ENCODE data around the gene RICTOR.

Gene RICTOR

GRCh38 chr5:38996123-38996522 lies 78.1 kb downstream of the RICTOR start:
- TF ChIP-seq GATA2 (IDR thresholded peaks at IDR 0.05; ENCODE audit: low read depth, low read length) = no peak
- no peak for TF ChIP-seq GATA3 (IDR thresholded peaks at IDR 0.05; ENCODE audit: low read depth, low read length)

DNA sequence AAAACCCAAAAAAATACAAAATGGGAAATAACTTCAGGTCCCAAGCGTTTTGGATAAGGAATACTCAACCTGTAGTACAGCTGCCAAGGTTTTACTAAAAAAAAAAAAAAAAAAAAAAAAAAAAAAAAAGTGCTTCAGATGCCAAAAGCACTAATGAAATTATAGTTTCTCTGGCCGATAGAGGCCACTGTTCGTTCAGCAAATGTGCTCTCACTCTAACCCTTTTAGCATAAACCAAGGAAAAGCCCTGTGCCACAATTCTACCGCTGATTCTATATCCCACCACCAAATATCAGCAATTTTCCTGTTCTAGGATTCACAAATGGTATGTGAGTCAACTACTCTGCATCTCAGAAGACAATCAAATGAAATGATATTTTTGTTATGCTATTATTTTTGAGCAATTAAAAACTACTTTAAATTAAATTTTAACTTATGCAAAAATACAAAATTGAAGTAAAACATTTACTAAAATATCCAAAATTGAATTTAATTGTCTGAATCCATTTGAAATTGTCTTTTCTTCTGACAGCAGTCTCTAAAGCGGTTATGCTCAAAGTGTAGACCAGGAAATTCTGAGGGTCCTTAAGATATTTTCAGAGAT lies 79.8 kb downstream of the RICTOR start:
- TF ChIP-seq GATA3 (IDR thresholded peaks at IDR 0.05; ENCODE audit: low read depth, low read length) = no peak
- TF ChIP-seq GATA2 (IDR thresholded peaks at IDR 0.05; ENCODE audit: low read depth, low read length) = no peak

DNA sequence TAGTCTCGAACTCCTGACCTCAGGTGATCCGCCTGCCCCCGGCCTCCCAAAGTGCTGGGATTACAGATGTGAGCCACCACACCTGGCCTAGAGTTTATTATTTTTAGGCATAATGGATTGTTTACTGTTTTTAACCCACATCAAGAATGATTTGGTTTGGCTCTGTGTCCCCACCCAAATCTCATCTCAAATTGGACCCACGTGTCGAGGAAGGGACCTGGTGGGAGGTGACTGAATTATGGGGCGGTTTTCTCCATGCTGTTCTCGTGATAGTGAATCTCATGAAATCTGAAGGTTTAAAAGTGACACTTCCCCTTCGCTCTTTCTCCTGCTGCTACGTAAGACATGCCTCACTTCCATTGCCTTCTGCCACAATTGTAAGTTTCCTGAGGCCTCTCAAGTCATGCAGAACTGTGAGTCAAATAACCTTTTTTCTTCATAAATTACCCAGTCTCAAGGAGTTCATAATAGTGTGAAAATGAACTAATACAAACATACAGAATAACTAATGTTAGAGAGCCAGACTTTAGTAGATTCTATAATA lies 88.2 kb downstream of the RICTOR start:
- no peak for TF ChIP-seq GATA3 (IDR thresholded peaks at IDR 0.05; ENCODE audit: low read depth, low read length)
- no peak for TF ChIP-seq GATA2 (IDR thresholded peaks at IDR 0.05; ENCODE audit: low read depth, low read length)

DNA sequence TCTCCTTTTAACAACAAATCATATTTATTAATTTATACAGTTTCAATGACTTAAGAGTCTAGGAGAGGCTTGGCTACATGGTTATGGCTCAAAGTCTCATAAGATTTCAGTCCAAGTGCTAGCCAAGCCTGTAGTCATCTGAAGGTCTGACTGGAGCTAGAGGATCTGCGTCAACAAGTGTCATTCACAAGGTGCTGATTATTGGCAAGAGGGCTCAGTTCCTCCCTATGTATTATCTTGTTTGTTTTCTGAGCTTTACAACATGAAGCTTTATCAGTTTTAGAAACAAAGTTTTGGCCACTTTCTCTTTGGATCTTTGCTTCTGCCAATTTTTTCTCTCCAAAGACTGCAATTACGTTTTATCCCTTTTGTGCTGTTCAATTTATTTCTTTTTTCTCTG lies 94.7 kb downstream of the RICTOR start:
- TF ChIP-seq GATA2 (IDR thresholded peaks at IDR 0.05; ENCODE audit: low read depth, low read length) (no peak), GATA3 (IDR thresholded peaks at IDR 0.05; ENCODE audit: low read depth, low read length) (no peak)

GRCh38 chr5:38978036-38978435 lies 96.2 kb downstream of the RICTOR start:
- TF ChIP-seq GATA2 (IDR thresholded peaks at IDR 0.05; ENCODE audit: low read depth, low read length) (no peak), GATA3 (IDR thresholded peaks at IDR 0.05; ENCODE audit: low read depth, low read length) (no peak)

DNA sequence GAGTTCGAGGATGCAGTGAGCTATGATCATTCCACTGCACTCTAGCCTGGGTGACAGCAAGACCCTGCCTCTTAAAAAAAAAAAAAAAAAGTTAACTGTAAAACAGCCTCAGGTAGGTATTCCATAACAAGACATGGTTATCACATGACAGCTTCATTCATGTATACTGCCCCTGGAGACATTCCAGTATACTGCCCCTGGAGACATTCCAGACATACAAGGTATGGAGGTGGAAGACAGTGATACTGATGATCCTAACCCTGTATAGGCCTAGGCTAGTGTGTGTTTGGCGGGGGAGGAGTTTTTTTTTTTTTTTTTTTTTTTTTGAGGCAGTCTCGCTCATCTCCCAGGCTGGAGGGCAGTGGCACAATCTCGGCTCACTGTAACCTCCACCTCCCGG lies 105.5 kb downstream of the RICTOR start:
- no peak for TF ChIP-seq GATA3 (IDR thresholded peaks at IDR 0.05; ENCODE audit: low read depth, low read length)
- TF ChIP-seq GATA2 (IDR thresholded peaks at IDR 0.05; ENCODE audit: low read depth, low read length) = no peak

- TF ChIP-seq GATA3 (IDR thresholded peaks at IDR 0.05; ENCODE audit: low read depth, low read length) (no peak), GATA2 (IDR thresholded peaks at IDR 0.05; ENCODE audit: low read depth, low read length) (no peak)
These were observed 112.5 kb downstream of the RICTOR start for GRCh38 chr5:38961691-38962090.

- TF ChIP-seq GATA2 (IDR thresholded peaks at IDR 0.05; ENCODE audit: low read depth, low read length) (no peak), GATA3 (IDR thresholded peaks at IDR 0.05; ENCODE audit: low read depth, low read length) (no peak)
These were observed 120.7 kb downstream of the RICTOR start for GRCh38 chr5:38953426-38954012.

GRCh38 chr5:38948501-38948900 lies 125.7 kb downstream of the RICTOR start:
- TF ChIP-seq GATA3 (IDR thresholded peaks at IDR 0.05; ENCODE audit: low read depth, low read length) = no peak
- no peak for TF ChIP-seq GATA2 (IDR thresholded peaks at IDR 0.05; ENCODE audit: low read depth, low read length)

DNA sequence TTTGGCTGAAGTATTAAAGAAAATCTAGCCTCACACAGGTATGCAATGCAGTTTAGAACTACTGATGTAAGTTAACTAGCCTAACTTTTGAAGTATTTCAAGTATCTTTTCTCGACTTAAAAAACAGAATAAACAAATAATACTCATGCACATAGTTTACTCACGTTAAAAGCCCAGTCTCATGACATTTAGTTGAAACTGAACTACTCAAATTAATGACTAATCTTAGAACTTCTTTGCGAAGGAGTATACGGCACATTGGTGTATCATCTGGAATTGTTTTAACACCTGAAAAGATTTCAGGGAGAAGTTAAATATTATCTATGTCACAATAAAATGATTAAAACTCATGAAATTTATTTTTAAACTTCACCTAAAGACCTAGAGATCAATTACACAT lies 129.9 kb downstream of the RICTOR start:
- no peak for TF ChIP-seq GATA2 (IDR thresholded peaks at IDR 0.05; ENCODE audit: low read depth, low read length)
- TF ChIP-seq GATA3 (IDR thresholded peaks at IDR 0.05; ENCODE audit: low read depth, low read length) = no peak

DNA sequence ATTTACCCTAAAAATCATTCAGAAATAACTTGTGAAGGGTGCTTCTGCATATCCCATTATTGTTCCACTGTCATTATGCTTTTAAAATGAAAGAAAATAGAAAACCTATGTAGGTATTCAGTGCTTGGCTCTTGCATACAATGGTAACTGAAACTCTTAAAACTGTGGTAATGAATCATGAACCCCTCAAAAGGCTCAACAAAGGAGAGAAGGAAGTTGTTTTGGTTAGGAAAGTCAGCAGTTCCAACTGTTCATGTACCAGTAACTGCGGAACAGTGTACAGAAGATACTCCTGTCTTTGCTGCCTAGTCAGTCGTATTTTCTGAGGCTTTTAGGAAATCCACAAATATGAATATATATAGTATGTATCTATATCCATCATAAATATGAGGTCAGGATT lies 132.3 kb downstream of the RICTOR start:
- TF ChIP-seq GATA2 (IDR thresholded peaks at IDR 0.05; ENCODE audit: low read depth, low read length) = no peak
- TF ChIP-seq GATA3 (IDR thresholded peaks at IDR 0.05; ENCODE audit: low read depth, low read length) = no peak

DNA sequence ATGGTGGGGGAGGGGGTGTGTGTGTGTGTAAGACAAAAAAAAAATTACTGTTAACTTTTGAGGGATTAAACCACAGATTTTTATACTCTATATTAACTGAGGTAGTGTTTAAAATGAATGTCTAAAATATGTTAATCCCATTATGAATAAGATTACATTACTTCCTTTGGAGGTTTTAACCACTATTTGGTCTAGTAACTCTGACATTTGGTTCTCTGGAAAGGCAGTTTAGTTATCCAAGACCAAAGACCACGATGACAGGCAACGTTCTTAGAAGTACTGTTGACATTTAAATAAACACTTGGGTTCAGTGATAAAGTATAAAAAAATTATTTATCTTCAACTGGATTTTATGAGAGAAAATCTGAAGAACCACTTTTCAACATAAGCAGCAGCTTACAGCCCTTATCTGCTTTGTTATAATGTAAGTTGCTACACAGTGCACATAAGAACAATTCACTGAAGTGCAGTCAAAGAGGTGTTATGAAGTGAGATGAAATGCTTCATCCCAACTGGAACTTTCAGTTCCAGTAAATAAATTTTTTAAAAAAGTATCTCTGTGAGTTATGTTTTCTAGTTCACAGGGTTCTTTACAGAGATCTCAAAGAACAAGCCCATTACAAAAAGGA lies 133.9 kb downstream of the RICTOR start:
- TF ChIP-seq GATA2 (IDR thresholded peaks at IDR 0.05; ENCODE audit: low read depth, low read length) (no peak), GATA3 (IDR thresholded peaks at IDR 0.05; ENCODE audit: low read depth, low read length) (no peak)

GRCh38 chr5:38938973-38939372 lies 135.2 kb downstream of the RICTOR start:
- TF ChIP-seq GATA3 (IDR thresholded peaks at IDR 0.05; ENCODE audit: low read depth, low read length) (no peak), GATA2 (IDR thresholded peaks at IDR 0.05; ENCODE audit: low read depth, low read length) (no peak)

GRCh38 chr5:38938424-38938823 lies 135.8 kb downstream of the RICTOR start:
- TF ChIP-seq GATA3 (IDR thresholded peaks at IDR 0.05; ENCODE audit: low read depth, low read length) (no peak), GATA2 (IDR thresholded peaks at IDR 0.05; ENCODE audit: low read depth, low read length) (no peak)

GRCh38 chr5:38936269-38936668 lies 137.9 kb downstream of the RICTOR start:
- no peak for TF ChIP-seq GATA2 (IDR thresholded peaks at IDR 0.05; ENCODE audit: low read depth, low read length)
- no peak for TF ChIP-seq GATA3 (IDR thresholded peaks at IDR 0.05; ENCODE audit: low read depth, low read length)
